Keratinocyte (primary cell): ENCODE data around the gene ZMYND8. TPM values are rescaled to one million over a fixed set of nuclear protein-coding genes. Genes with fewer than 3 reads are reported as not detected.
A peak's percentile ranks its signal among the peaks of the same experiment; 100 is the strongest.
"Not testable (repeated sequence)": the region's sequence is repeated elsewhere in the genome, so short reads cannot be mapped to it uniquely, and the experiment has no call there.

Experiments
- DNase-seq: peaks from one replicate; pipeline ENCODE4 v3.0.0-alpha.2; 2011; ENCODE audit warnings: low read depth, missing footprints, low spot score
- FAIRE-seq: peaks from 2 replicates; lab custom pipeline; 2011; peaks lifted over from hg19 to GRCh38; lab: Jason Lieb, UNC
- H2AFZ ChIP-seq: 2 replicates; pipeline ENCODE4 v1.6.0; 2012; ENCODE audit warnings: low read length, control low read depth, inconsistent platforms; ENCODE audit not compliant: control insufficient read depth
- H3K27ac ChIP-seq: 2 replicates; pipeline ENCODE4 v1.5.1; 2011; ENCODE audit warnings: low read length; ENCODE audit not compliant: control insufficient read depth, insufficient read depth
- H3K27me3 ChIP-seq: 3 replicates; pipeline ENCODE4 v1.6.0; 2011; ENCODE audit warnings: low read length; ENCODE audit not compliant: control insufficient read depth, insufficient read depth; ENCODE audit errors: extremely low read depth
- H3K36me3 ChIP-seq, 2 experiments: 2 replicates in 1 of 2; 3 replicates in 1 of 2; pipeline ENCODE4 v1.5.1; 2011; ENCODE audit warnings: low read length in 2 of 2, mild to moderate bottlenecking in 1 of 2; ENCODE audit not compliant: control insufficient read depth in 2 of 2, insufficient read depth in 2 of 2; ENCODE audit errors: extremely low read depth in 1 of 2
- H3K4me1 ChIP-seq: 3 replicates; pipeline ENCODE4 v1.5.1; 2011; ENCODE audit warnings: low read length; ENCODE audit not compliant: control insufficient read depth, insufficient read depth; ENCODE audit errors: extremely low read depth
- H3K4me2 ChIP-seq: 3 replicates; pipeline ENCODE4 v1.6.0; 2011; ENCODE audit warnings: low read depth, low read length; ENCODE audit not compliant: control insufficient read depth, insufficient read depth; ENCODE audit errors: extremely low read depth
- H3K4me3 ChIP-seq, 3 experiments: fragments of 200-600 bp in 1 of 3; sonication (generic) in 1 of 3; 2 replicates in 2 of 3; 3 replicates in 1 of 3; pipeline ENCODE4 v1.5.1; 2011 to 2016; ENCODE audit warnings: low read length in 3 of 3, mild to moderate bottlenecking in 3 of 3, control low read depth in 2 of 3, inconsistent platforms in 1 of 3, low read depth in 1 of 3, mixed read lengths in 1 of 3, mixed run types in 1 of 3, moderate library complexity in 1 of 3; ENCODE audit not compliant: control insufficient read depth in 2 of 3, insufficient read depth in 2 of 3; ENCODE audit errors: extremely low read depth in 1 of 3
- H3K79me2 ChIP-seq: 2 replicates; pipeline ENCODE4 v1.6.0; 2012; ENCODE audit warnings: low read length; ENCODE audit not compliant: control insufficient read depth, insufficient read depth
- H3K9ac ChIP-seq: 3 replicates; pipeline ENCODE4 v1.6.0; 2011; ENCODE audit warnings: low read length; ENCODE audit not compliant: control insufficient read depth, insufficient read depth; ENCODE audit errors: extremely low read depth
- H3K9me1 ChIP-seq: 3 replicates; pipeline ENCODE4 v1.6.0; 2011; ENCODE audit warnings: low read length; ENCODE audit not compliant: control insufficient read depth, insufficient read depth; ENCODE audit errors: extremely low read depth
- H3K9me3 ChIP-seq: 2 replicates; pipeline ENCODE4 v1.5.1; 2012; ENCODE audit warnings: low read depth, low read length; ENCODE audit not compliant: control insufficient read depth
- H4K20me1 ChIP-seq: 3 replicates; pipeline ENCODE4 v1.6.0; 2011; ENCODE audit warnings: low read length; ENCODE audit not compliant: control insufficient read depth, insufficient read depth; ENCODE audit errors: extremely low read depth
- EZH2 ChIP-seq: IDR thresholded peaks from one replicate; pipeline ENCODE4 v1.6.1; 2012; ENCODE audit warnings: inconsistent platforms, mild to moderate bottlenecking, low read length, moderate library complexity
- dilution Hi-C: fragments of 300-500 bp; cut with MboI; formaldehyde crosslinking; loops from one replicate; pipeline ENCODE4 v1.7.0; 2020; ENCODE audit warnings: low sequenced_read_pairs; ENCODE audit not compliant: extremely low pct_ligation_motif_present
- polyA plus RNA-seq, 5 experiments: library from polyadenylated mRNA; depleted of rRNA in 3 of 5; stranded (reverse) in 3 of 5; stranded (forward) in 1 of 5; unstranded in 1 of 5; fragments of >200 nt; gene quantifications; 1 replicate in 1 of 5; 2 replicates in 3 of 5; 3 replicates in 1 of 5; pipeline versions ENCODE4 v1.2.1 to v1.2.3, GENCODE V29; 2011 to 2012; ENCODE audit warnings: missing spikeins in 2 of 5, low read depth in 1 of 5, low replicate concordance in 1 of 5
- TF ChIP-seq, protein P1 (sequence below), 3 experiments: IDR thresholded peaks in 1 of 3; conservative IDR thresholded peaks in 1 of 3; optimal IDR thresholded peaks in 1 of 3; 2 replicates in 2 of 3; 3 replicates in 1 of 3; pipeline versions ENCODE3 to v1.5.1; 2011; ENCODE audit warnings: low read length in 3 of 3, mild to moderate bottlenecking in 3 of 3, moderate library complexity in 2 of 3, control low read depth in 1 of 3, inconsistent platforms in 1 of 3; ENCODE audit not compliant: insufficient read depth in 2 of 3; ENCODE audit errors: extremely low read depth in 1 of 3

The ZMYND8 gene
- polyA plus RNA-seq, 1 donor (not counting 4 experiments of a cell fraction or from before 2014, with no cell fraction given), result 39.8 TPM

DNA sequence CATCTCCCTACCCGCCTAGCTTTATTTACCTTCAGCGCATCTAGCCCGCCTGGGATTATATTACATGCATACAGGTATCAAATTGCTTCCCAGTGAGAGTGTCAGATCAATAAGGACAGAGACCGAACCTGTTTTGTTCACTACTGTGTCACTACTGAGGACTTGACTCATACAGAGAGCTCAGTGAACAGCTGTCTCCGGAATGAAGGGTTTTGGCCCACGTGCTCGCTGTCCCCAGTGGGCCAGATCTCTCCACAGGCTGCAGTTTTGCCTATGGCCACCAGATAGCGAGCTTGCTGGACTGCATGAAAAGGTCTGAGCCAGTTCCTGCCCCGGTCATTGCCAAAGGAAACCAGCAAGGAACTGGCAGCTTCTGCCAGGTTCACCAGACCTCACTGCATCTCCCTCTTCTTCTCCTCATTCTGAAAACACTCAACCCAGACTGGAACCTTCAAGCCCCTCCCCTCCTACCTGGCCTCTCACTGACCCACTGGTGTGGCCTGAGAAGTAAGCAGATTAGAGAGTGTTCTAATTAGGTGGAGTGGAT, 150.8 kb downstream of the ZMYND8 start:
- no peak overlapping the region for H2AFZ ChIP-seq
- DNase-seq, result no peak
- H3K9ac ChIP-seq, result no peak overlapping the region
- no peak overlapping the region for H3K27ac ChIP-seq
- H3K4me2 ChIP-seq, result no peak overlapping the region
- FAIRE-seq, result no peak
- peaks cover 9 to 15% of the 10 kb centered on the region in 2 experiments for H3K36me3 ChIP-seq
- H3K4me1 ChIP-seq, result peaks cover 13% of the 10 kb centered on the region
- dilution Hi-C loops, result no loop called here
- no peaks in the 10 kb centered on the region for H3K9me1 ChIP-seq
- no peaks in the 10 kb centered on the region for H4K20me1 ChIP-seq
- H3K79me2 ChIP-seq, result no peaks in the 10 kb centered on the region
- no peaks in the 10 kb centered on the region for H3K9me3 ChIP-seq
- H3K27me3 ChIP-seq, result no peaks in the 10 kb centered on the region
- no peak overlapping the region for H3K4me3 ChIP-seq
- no peak for TF ChIP-seq EZH2
- TF ChIP-seq, protein P1, sequence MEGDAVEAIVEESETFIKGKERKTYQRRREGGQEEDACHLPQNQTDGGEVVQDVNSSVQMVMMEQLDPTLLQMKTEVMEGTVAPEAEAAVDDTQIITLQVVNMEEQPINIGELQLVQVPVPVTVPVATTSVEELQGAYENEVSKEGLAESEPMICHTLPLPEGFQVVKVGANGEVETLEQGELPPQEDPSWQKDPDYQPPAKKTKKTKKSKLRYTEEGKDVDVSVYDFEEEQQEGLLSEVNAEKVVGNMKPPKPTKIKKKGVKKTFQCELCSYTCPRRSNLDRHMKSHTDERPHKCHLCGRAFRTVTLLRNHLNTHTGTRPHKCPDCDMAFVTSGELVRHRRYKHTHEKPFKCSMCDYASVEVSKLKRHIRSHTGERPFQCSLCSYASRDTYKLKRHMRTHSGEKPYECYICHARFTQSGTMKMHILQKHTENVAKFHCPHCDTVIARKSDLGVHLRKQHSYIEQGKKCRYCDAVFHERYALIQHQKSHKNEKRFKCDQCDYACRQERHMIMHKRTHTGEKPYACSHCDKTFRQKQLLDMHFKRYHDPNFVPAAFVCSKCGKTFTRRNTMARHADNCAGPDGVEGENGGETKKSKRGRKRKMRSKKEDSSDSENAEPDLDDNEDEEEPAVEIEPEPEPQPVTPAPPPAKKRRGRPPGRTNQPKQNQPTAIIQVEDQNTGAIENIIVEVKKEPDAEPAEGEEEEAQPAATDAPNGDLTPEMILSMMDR (optimal IDR thresholded peaks at IDR 0.05 in 1 of 3, IDR thresholded peaks at IDR 0.05 in 1 of 3, conservative IDR thresholded peaks at IDR 0.05 in 1 of 3; ENCODE audit: extremely low read depth in 1 of 3, insufficient read depth in 2 of 3, low read length in 3 of 3), result peak; percentile 48 to 57 (median 50)

DNA sequence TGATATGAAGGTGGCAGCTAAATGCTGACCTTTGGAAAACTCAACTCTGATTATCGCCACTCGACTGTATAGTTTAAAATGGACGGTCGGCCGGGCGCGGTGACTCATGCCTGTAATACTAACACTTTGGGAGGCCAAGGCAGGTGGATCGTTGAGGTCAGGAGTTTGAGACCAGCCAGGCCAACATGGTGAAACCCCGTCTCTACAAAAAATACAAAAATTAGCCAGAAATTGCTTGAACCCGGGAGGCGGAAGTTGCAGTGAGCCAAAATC, 151.7 kb downstream of the ZMYND8 start:
- H3K79me2 ChIP-seq, H3K27ac ChIP-seq, H3K4me2 ChIP-seq, FAIRE-seq, H3K4me3 ChIP-seq, H3K9me3 ChIP-seq, H2AFZ ChIP-seq, DNase-seq, H3K9ac ChIP-seq, H3K27me3 ChIP-seq, H3K36me3 ChIP-seq, H4K20me1 ChIP-seq, dilution Hi-C loops, H3K9me1 ChIP-seq: not testable (repeated sequence)
- peaks cover 13% of the 10 kb centered on the region for H3K4me1 ChIP-seq
